ENCODE measurements around the gene GATAD1.

DNA sequence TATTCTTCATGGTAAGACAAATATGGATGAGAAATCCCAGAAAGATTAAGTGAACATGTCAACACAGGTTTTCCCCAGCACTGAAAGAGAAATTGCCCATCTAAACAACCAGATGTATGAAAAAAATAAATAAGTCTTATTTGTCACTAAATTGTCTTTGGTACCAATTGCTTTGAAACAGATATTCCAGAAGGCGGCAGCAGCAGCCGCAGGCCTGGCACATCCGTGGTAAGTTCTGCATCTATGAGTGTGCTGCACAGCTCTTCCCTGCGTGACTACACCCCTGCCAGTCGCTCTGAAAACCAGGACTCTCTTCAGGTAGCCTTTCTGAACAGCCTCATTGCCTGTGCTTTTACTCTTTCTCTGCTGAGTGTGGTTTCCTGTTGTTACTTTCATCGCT, 49.7 kb upstream of the GATAD1 start:
- TF ChIP-seq GABPA (IDR thresholded peaks at IDR 0.05; ENCODE audit: low read depth), result no peak
- no peak for TF ChIP-seq POLR2AphosphoS5 (IDR thresholded peaks at IDR 0.05; ENCODE audit: low read depth)
